Left ventricle myocardium inferior (tissue), 1 donor: Measurements from ENCODE around the gene DCLRE1A. TPM values are rescaled to one million over a fixed set of nuclear protein-coding genes. Genes with fewer than 3 reads are reported as not detected.

Experiments used
- DNase-seq: peaks from one replicate; pipeline ENCODE4 v3.0.0-alpha.2; 2020
- H3K27ac ChIP-seq: fragments of 200-600 bp; replicated peaks from 2 replicates; pipeline ENCODE4 v1.8.0; 2021
- H3K27me3 ChIP-seq: fragments of 200-600 bp; 2 replicates; pipeline ENCODE4 v1.8.0; 2021; ENCODE audit warnings: low read depth
- H3K36me3 ChIP-seq: fragments of 200-600 bp; 2 replicates; pipeline ENCODE4 v1.8.0; 2021
- H3K4me1 ChIP-seq: fragments of 200-600 bp; 2 replicates; pipeline ENCODE4 v1.8.0; 2021
- H3K4me3 ChIP-seq: fragments of 200-600 bp; 2 replicates; pipeline ENCODE4 v1.8.0; 2021; ENCODE audit warnings: mild to moderate bottlenecking, moderate library complexity
- H3K9me3 ChIP-seq: fragments of 200-600 bp; replicated peaks from 2 replicates; pipeline ENCODE4 v1.8.0; 2021
- CTCF ChIP-seq: fragments of 200-600 bp; IDR thresholded peaks from 2 replicates; pipeline ENCODE4 v1.8.0; 2021; ENCODE audit warnings: antibody characterized with exemption, mild to moderate bottlenecking, borderline replicate concordance
- intact Hi-C: fragments of 100-400 bp; cut with micrococcal nuclease; formaldehyde crosslinking; loops from one replicate; pipeline ENCODE4 v1.11.0; 2022
- total RNA-seq: library from RNA; stranded (reverse); fragmentation: NEBNext Ultra II Directional; extraction: Animal tissue kit (Norgen Biotek cat#: 25700); gene quantifications from one replicate; pipeline ENCODE4 v1.2.1, GENCODE V29; 2021
- donor health status: DM: no; HTN: yes; CAD: no; lungs with severe emphysema.

Gene DCLRE1A
- total RNA-seq, 1 donor from 2014 or later: 5.1 TPM

DNA sequence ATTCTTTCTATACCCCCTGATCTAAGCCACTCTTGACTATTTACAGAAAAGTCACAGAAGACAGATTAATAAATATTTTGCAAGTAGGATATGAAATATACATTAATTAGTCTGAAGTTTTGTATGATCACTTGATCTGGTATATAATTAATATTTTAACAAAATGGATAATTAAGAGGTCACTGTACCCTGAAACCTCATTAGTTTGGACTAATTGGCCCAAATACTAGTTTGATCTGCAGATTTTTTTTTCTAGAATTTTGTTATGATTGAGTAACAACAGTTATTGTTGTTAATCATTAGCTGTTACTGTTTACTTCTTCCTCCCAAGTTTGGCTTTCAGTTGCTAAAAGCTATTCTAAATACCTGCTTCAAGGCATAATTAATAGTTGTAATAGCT lies 3.3 kb upstream of the DCLRE1A start:
- H3K4me3 ChIP-seq: peak overlapping the region; percentile 93
- intact Hi-C loops: no loop called here
- no peaks in the 10 kb centered on the region for H3K27me3 ChIP-seq
- peaks cover 7% of the 10 kb centered on the region for H3K9me3 ChIP-seq
- TF ChIP-seq CTCF: no peak
- peaks cover 35% of the 10 kb centered on the region for H3K36me3 ChIP-seq
- DNase-seq: no peak
- H3K27ac ChIP-seq: peak overlapping the region; percentile 97
- H3K4me1 ChIP-seq: peaks cover 79% of the 10 kb centered on the region

- Histone ChIP-seq H3K27ac (peak overlapping the region; percentile 97), H3K36me3 (peaks cover 29% of the 10 kb centered on the region), H3K4me1 (peaks cover 85% of the 10 kb centered on the region), H3K27me3 (no peaks in the 10 kb centered on the region), H3K4me3 (peak overlapping the region; percentile 93), H3K9me3 (peaks cover 6% of the 10 kb centered on the region)
- intact Hi-C loops: no loop called here
- DNase-seq: no peak
- no peak for TF ChIP-seq CTCF
Measured at GRCh38 chr10:113856563-113856962, 2.7 kb upstream of the DCLRE1A start.

- Histone ChIP-seq H3K36me3 (peaks cover 15% of the 10 kb centered on the region), H3K27ac (peak overlapping the region; percentile 97), H3K4me1 (peaks cover 85% of the 10 kb centered on the region), H3K9me3 (no peaks in the 10 kb centered on the region), H3K27me3 (no peaks in the 10 kb centered on the region), H3K4me3 (peak overlapping the region; percentile 93)
- intact Hi-C loops: no loop called here
- DNase-seq: peak; percentile 53
- TF ChIP-seq CTCF: peak; percentile 24
Measured at GRCh38 chr10:113854761-113855588, 1.1 kb upstream of the DCLRE1A start.

DNA sequence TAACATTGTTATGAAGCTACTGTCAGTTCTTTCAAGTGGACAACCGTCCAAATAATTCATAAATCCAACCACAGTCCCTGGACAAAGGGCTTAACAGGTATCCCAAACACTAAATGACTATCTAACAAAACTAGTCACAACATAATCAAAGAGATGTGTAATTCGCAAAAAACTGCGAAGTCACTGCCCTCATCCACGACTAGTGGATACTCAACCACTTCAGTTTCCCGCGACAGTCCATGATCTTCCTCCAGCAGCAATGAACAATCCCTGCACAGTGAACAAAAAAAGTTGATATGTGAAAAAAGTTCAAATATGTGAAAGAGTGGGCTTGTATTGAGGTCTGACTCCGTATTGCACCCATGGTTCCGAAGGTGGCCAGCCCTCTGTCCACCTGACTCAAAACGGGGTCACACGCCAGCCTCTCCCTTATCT lies 287 bp downstream of the DCLRE1A start:
- peak overlapping the region; percentile 97 for H3K27ac ChIP-seq
- no peaks in the 10 kb centered on the region for H3K27me3 ChIP-seq
- no peaks in the 10 kb centered on the region for H3K9me3 ChIP-seq
- H3K36me3 ChIP-seq: peaks cover 6% of the 10 kb centered on the region
- no peak for DNase-seq
- intact Hi-C loops: no loop called here
- H3K4me3 ChIP-seq: peak overlapping the region; percentile 93
- TF ChIP-seq CTCF: no peak
- H3K4me1 ChIP-seq: peaks cover 82% of the 10 kb centered on the region

GRCh38 chr10:113849946-113850345 lies 3.9 kb downstream of the DCLRE1A start:
- intact Hi-C loops: no loop called here
- Histone ChIP-seq H3K36me3 (peaks cover 16% of the 10 kb centered on the region), H3K27ac (no peak overlapping the region), H3K27me3 (no peaks in the 10 kb centered on the region), H3K4me3 (no peak overlapping the region), H3K9me3 (no peaks in the 10 kb centered on the region), H3K4me1 (peaks cover 45% of the 10 kb centered on the region)
- no peak for DNase-seq
- TF ChIP-seq CTCF: no peak
